ENCODE results near the gene HECTD4. TPM values are rescaled to one million over a fixed set of nuclear protein-coding genes. Genes with fewer than 3 reads are reported as not detected.

Gene HECTD4
- total RNA-seq, 1 donor from 2014 or later = 47.3 TPM

DNA sequence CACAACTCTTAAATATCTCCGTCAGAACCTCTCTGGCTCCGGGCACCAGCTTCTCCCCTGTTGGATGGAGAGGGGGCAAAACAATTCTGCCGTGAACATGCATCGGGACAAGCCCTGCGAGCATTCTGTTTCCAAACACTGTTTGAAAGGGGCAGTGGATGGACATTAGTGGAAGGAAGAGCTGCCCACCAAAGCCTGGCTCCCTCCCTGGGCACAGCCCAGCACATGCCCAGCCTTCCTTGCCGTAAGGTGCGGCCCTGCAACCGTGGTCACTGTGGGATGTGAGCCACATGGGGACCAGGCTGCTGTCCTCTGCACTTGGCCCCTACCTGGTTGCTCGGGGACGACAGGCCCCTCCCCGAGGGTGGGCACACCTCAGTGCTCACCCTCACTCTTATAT is 202.9 kb downstream of the HECTD4 start:
- no peak for DNase-seq (ENCODE audit: low read depth)

DNA sequence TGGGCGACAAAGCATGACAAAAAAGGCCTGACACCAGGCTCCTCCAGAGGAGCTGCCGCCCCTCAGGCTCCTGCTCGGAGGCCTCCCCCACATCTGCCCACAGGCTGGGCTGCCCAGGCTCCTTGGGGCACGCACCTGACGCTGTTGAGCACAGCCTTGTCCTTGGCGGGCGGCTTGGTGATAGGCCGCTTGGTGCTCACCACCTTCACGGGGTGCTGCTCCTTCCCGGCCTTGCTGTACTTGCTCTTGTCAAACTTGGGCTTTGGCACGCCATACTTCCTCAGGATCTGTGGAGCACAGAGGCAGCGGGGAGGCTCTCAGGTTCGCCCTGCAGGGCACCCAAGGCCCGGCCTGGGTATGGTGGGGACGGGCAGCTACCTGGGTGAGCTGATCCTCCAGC is 203.4 kb downstream of the HECTD4 start:
- no peak for DNase-seq (ENCODE audit: low read depth)

DNA sequence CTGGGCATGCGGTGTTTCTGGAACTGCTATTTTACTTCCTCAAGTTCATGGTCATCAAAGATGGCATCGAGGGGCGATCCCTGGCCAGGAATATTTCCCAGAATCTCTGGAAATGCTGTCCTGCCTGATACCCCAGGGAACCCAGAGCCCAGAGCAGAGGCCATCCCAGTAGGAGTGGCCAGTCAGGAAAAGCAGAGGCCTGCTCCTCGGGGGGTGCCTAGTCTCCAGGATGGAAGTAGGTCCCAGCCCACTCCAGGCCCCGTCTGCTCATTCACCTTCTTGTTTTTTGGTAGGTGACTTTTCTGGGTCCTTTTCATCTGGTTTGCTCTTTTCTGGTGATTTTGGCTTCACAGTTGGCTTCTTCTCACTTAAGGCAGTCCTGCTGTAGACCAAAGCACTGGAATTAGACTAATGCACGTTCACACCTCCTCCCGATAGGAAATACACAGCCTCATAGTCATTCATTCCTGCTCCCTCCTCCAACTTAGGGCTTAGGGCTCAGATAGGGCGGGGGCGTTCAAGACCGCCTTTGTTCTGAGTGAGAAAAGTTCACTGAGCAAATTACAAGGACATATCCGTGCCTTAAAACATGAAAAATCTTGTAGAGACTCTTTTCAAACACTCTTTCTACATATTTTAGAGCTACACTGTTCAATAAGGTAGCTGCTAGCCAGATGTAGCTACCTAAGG is 205.8 kb downstream of the HECTD4 start:
- no peak for DNase-seq (ENCODE audit: low read depth)

DNA sequence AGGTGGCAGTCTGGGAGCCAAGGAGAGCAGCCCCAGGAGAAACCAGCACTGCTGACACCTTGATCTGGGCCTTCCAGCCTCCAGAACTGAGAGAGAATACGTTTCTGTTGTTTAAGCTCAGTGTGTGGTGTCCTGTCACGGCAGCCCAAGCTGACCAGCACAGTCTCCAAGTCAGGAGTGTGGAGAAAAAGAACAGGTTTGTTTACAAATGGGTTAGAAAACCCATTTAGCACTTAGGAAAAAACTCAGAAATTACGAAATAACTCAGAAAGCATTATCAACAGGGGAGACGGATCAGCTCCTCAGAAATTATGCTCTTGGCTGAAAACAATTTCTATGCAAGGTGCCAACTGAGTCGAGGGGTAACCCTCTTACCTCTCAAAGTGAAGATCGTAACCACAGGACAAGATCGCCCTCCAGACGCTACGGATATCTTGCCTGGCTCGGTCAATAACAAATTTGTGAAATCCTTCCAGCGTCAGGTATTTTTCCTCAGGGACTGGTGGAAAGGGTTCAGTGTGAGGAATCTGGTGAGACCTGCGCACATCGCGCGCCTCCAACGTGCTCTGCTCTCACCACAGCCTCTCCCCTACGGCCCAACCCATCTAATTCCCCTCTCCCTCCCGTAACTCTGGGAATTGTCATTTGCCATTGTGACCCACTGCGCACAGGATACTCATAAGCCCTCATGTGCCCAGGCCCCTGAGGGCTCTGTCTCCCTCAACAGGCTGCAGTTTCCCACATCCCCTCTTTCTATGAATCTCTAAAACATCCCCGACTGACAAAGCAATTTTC is 206.7 kb downstream of the HECTD4 start:
- no peak for DNase-seq (ENCODE audit: low read depth)

DNA sequence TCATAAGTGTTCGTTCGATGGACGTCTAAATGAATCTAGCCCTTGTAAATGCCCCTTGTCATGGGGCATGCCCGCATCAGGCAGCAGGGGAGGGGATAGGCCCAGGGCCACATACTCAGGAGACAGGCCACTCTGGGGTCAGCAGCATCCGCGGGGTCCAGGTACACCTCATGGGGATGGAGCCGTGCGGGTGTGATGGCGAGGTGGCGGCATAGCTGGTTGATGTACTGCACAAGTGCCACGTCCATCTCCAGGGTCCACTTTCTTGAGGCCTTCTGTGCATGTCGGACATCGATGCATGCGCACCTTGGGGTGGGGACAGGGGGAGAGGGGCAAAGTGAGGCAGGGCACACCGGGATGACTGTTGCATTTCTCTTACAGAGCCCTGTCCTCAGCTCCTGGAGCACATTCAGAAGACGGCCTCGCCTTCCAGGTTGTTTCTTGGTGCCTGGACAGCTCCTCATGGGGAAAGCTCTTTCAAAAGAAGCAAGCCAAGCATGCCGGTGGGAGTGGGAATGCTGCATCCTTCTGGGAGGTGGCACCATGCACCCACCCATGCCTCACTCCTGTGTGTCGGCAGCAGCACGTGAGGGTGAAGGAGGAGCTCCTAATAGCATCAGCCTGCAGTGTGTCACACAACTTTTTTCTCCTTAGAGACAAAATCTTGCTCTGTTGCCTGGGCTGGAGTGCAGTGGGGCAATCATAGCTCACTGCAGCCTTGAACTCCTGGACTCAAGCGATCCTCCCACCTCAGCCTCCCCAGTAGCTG is 209.5 kb downstream of the HECTD4 start:
- DNase-seq (ENCODE audit: low read depth) = no peak

DNA sequence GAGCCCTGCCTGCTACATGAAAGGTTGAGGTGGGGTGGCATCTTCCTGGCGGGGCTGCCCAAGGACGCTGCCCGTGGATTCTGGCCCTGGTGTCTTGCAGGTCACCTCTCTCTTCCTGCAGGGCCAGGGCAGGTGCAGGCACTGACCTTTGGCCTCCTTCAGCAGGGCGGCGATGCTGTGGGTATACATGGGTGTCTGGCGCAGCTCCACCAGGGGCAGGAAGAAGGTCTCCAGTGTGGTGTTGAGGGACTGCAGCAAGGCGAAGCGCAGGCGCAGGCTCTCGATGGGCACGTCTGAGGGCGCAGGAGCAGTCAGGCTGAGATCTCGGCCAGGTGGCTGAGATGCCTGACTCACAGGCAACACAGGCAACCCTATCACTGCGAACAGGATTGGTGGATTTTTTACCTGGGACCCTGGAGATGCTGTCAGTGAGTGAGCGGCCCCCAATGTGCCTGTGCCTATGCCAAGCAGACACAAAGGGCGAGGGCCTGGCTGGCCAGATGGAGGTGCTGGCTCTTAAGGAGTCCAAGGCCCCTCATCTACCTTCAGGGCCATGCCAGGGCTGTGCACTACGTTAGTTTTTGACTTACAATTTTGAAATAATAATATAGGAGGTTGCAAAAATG is 211.1 kb downstream of the HECTD4 start:
- no peak for DNase-seq (ENCODE audit: low read depth)

DNA sequence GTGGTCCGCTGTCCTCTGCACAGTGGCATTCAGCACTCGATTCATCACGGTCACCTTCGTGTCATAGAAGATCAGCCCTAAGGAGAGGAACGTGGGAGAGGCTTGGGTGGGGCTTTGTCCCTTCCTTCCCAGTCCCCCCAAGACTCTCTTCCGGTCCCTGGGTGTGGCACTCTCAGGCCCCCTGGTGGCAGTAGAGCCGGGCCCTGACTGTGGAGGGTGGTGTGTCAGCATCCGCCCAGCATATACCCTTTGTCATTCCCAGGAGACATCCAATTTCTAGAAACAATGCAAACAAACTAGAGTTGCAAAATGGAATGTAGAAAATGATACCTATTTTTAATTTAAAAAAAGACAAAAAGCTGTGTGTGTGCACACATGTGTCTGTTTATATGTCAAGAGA is 211.9 kb downstream of the HECTD4 start:
- DNase-seq (ENCODE audit: low read depth) = no peak

DNA sequence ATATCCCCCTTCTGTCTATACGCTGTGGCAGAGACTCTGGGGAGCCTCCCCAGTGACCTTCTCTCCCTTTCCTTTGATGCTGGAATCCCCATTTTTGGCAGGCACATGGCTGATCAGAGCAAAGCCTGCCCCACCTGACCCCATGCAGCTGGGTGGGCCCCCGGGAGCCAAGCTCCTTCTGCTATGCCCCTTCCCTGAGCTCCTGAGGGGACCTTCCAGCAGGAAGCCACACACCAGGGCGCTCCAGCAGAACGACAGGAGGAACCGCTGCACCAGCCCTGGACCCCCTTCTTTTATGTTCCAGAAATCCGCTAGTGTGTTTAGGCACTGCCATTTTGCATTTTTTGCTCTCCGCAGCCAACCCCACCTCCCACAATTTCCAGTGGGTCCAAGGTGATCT is 212.3 kb downstream of the HECTD4 start:
- DNase-seq (ENCODE audit: low read depth) = no peak

DNA sequence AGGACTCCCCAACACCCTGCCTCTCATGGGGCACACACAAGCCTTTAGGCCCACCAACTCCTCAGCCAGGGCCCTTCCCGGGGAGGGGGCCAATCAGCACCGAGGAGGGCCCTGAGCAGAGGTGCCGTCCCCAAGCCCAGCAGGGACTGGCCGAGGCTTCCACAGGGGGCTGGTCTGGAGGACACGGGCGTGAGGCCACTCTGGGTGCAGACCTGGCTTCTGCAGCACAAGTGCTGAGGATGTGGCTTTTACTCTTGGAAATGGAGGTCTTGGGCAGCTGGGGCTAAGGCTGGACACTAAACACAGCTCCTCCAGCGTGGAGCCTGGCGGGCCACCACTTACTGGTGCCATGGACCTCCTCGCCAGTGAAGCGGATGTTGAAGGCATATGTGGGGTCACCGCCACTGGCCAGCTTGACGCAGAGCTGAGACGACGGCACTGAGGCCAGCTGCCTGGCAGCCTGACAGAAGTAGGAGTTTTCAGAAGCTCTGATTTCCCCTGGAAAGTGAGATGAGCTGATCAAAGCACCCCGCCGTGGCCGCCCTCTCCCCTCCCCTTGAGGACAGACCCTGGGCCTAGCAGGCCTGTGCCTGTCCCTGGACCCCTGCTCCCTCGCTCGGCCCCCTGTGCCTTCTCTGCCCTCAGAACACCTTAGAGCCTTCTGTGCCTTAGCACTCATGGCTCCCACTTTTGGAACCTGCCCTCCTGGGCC is 212.9 kb downstream of the HECTD4 start:
- DNase-seq (ENCODE audit: low read depth) = no peak

DNA sequence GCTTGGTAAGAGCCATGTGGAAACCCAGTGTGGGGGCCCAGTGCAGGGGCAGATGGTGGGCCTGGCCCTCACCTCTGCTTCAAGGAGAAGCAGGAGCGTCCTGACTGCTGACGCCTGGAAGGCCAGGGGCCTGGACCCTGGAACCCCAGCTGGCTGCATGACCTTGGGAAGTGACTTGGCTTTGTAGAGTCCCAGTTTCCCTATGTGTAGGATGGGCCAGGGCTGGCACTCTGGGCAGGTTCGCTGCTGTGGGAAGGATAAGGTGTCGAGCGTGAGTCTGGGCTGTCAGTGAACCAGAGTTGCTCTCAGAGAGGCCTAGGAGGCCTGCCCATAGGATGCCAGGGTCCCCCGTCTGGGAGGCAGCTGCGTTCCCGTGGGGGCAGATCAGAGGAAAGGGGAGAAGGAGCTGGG is 213.7 kb downstream of the HECTD4 start:
- no peak for DNase-seq (ENCODE audit: low read depth)

DNA sequence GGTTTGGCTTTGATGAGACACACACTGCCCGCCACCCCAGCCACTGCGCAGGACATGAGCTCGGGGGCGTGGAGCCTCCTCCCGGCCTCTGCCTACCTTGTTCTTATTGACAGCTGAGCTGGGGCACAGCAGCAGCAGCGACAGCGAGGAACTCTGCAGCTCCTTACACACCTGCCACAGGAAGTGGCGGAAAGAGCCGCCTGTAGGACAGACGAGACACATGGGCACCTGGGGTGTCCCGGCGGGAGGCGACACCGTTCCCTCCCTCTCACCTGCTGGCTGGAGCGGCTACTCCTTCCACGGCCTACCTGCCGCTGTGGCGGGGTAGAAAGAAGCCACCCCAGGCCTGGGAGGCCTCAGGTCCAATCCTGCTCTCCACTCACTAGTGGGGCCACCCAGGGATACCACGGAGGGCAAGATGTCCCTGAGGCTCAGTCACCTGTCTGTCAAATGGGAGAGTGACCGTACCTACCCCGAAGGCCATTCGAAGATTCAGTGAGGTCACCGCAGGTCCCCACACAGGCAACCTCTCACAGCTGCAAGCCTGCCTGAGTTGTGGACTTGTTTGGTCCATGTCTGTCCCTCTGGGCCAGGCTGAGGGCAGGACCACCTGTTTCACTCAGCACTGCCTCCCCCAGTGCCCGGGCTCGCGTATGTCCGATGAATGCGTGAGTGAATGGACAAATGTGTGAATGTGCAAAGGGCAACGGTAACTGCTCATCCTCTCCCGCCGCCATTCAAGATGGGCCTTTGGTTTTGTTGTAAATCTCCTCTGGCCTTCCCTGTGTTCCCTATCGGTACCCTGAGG is 214.3 kb downstream of the HECTD4 start:
- no peak for DNase-seq (ENCODE audit: low read depth)

DNA sequence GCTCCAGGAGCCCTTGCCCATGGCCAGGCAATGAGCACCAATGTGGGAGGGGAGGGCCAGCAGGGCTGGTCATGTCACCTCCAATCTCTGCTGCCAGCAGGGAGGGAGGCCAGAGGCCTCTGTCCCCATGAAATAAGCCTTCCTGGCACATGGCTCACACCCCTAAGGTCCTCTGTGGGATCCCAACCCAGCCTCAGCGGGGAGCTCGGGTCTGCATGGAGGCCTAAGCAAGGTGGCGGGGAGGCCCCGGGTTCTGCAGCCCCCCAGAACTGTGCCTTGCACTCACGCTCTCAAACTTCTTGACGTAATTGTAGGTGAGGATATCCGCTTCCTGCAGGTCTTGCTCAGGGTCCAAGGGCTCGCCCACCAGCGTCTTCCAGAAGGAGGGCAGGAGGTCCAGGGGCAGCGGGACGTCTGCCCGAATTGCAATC is 215.2 kb downstream of the HECTD4 start:
- no peak for DNase-seq (ENCODE audit: low read depth)

DNA sequence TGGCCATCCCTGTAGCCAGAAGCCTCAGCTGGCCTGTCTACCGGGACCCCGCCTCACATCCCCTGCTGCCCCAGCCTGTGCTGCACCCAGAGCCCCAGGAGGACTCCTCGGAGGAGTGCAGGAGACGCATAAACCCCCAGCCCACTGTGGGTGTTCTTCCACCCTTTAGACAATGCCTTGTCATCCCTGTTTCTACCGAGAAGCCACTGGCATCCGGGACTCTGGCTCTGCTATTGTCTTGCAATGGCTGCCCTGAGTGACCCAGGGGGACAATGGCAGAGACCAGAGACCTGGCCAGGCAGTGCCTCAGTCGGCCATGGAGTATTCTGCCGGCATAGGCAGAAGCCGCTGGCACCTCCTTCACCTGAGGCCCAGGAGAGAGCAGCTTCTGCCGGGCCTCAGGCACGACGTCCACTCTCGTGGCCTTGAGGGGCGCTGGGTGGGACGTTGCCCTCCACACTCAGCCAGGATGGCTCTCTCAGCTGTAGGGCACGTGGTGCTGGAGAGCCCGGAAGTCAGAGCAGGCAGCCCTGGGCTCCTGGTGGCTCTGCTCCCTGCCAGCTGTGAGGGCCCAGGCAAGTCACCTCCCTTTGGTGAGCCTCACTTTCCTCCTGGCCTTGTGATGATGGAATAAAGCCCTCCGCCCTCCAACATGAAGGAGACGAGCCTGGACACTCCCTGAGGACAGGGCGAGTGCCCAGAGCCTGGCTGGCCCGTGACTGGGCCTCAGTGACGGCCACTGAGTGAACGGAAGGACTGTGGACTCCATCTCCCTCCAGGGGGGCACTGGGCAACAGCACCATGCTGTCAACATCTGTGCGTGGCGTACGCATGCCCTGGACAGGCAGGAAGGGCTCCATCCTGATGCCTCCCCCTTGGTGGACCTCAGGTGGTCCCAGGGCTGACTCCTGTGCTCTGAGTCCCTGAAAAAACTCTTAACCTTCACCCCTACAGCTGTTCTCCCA is 215.9 kb downstream of the HECTD4 start:
- no peak for DNase-seq (ENCODE audit: low read depth)

DNA sequence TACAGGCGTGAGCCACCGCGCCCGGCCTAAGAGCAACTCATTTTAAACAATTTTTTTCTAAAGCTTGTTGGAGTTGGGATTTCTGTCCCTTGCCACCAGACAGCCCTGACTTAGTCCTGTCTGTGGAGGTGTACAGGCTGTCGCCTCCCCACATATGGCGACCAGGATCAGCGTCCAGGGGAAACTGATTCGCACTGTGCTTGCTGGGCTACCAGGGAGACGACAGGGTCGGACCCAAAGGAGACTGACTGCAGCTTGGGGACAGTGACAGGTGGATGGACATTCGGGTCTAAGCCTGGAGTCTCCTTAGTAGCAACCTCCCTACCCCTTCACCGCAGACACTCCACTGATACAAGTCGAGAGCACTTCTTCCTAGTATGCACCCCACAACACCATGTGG is 216.6 kb downstream of the HECTD4 start:
- no peak for DNase-seq (ENCODE audit: low read depth)

DNA sequence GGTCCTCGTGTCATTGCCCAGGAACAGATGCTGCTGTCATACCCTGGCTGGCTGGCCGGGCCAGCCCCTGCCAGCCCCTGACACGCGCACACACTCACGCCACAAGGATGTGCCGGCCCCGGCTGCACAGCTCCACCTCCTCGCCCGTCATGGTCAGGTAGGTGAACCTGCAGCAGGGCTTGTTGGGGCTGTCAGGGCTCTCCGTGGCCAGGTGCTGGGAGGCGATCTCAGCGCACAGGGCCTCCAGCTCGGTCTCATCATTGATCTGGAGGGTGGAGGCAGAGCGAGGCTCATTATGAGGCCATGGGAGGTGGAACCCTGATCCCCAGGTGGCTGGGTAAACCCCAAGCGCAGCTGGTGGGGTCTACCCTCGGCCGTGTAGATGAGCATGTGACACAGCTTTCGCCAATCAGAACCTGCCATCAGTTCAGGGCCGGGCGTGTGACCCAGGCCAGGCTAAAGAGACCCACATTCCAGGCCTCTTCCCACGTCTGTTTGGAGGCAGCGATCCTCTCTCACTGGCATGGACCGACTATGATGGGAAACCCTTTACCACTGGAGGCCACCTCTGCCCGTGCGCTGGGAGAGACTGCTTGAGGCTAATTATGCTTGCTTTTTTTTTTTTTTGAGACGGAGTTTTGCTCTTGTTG is 218.1 kb downstream of the HECTD4 start:
- no peak for DNase-seq (ENCODE audit: low read depth)

DNA sequence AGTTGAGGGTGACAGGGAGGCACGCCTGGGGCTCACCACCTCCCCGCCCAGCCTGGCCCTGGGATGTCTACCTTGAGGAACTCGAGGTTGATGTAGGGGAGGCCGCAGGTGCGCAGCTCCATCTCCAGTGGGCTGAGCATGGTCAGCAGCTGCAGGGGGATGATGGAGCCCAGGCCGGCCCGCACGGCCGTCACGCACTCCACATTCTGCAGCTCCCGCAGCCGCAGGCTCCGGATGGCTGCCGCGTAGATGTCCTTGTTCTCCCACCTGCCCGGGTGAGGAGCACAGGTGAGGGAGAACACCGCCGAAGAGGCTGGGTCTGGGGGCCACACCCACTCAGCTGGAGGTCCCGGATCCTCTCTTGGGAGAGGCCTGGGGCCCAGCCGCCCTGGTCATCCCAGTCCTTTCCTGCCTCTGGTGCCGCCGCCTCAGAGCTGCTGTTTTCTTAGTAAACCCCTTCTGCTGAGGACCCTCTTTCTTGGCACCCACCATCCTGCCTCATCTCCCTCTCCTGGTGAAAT is 218.7 kb downstream of the HECTD4 start:
- DNase-seq (ENCODE audit: low read depth) = no peak

DNA sequence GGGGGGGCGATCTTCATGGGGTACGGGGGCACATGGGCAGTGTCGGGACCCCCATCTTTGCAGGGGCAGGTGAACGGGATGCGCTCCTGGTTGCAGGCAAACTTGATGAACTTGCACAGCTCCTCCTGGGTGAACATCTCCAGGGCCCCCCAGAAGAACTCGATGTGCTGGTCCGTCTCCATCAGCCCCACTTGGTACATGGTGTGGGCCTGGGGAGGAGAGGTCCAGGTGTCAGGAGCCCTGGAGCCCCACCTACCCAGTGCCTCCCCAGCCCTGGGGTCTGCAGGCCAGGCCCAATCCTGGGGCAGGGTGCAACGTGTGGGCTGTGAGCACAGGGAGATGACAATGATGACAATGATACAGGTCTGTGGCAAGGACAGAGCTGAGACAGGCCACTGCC is 219.2 kb downstream of the HECTD4 start:
- no peak for DNase-seq (ENCODE audit: low read depth)

DNA sequence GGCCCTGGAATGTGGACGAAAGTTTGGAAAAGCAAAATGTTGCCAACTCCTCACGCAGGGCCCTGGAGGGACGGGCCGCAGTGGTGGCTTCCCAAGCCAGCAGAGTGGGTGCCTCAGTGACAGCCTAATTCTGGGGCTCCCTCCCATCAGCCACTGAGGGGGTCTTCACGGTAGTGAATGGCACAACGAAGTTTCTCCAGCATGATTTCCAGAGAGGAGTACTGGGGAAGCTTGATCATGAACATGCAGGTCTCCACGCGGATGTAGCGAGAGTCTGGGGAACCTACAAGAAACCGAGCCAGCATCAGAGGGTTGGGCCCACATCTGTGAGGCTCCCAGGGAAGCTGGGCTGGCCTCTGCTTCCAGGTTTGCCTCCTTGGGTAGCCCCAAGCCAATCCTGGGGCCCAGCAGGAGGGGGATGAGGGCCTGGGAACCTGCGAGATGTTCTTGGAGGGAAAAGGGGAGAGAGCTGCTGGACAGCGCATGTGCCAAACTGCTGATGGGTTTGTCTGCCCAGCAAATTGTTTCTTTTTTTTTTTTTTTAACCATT is 219.9 kb downstream of the HECTD4 start:
- no peak for DNase-seq (ENCODE audit: low read depth)

Measured in renal cortical epithelial cell (primary cell).